Lower lobe of right lung (tissue), 2 donors: Measurements from ENCODE around the gene LRRC7. TPM values are rescaled to one million over a fixed set of nuclear protein-coding genes. Genes with fewer than 3 reads are reported as not detected.

Experiments
- ATAC-seq, 2 donors: fragments of 200-7000 bp; cut with Tn5 transposase; one replicate each; pipeline ENCODE4 v1.9.1; 2020 to 2022; ENCODE audit warnings: mild to moderate bottlenecking in 2 of 2, moderate library complexity in 2 of 2
- DNase-seq: peaks from one replicate; pipeline ENCODE4 v3.0.0-alpha.2; 2020
- H3K27ac ChIP-seq: fragments of 200-600 bp; one replicate; pipeline ENCODE4 v1.8.0; 2022
- H3K27me3 ChIP-seq: fragments of 200-600 bp; one replicate; pipeline ENCODE4 v1.8.0; 2022; ENCODE audit warnings: low read depth
- H3K36me3 ChIP-seq: fragments of 200-600 bp; one replicate; pipeline ENCODE4 v1.8.0; 2022; ENCODE audit warnings: mild to moderate bottlenecking
- H3K4me1 ChIP-seq: fragments of 200-600 bp; one replicate; pipeline ENCODE4 v1.8.0; 2022
- H3K4me3 ChIP-seq: fragments of 200-600 bp; one replicate; pipeline ENCODE4 v1.8.0; 2022; ENCODE audit warnings: mild to moderate bottlenecking
- H3K9me3 ChIP-seq: fragments of 200-600 bp; one replicate; pipeline ENCODE4 v1.8.0; 2022
- intact Hi-C: fragments of 100-400 bp; cut with DNase I; formaldehyde crosslinking; loops from one replicate; pipeline ENCODE4 v1.11.0; 2022
- total RNA-seq: library from RNA; stranded (reverse); fragmentation: NEBNext Ultra II Directional; extraction: Animal tissue kit (Norgen Biotek cat#: 25700); gene quantifications from one replicate; pipeline ENCODE4 v1.2.1, GENCODE V29; 2021
- TF ChIP-seq, protein P1 (sequence below): fragments of 200-600 bp; IDR thresholded peaks from one replicate; pipeline ENCODE4 v1.8.0; 2022; ENCODE audit warnings: antibody characterized with exemption, mild to moderate bottlenecking
- donor health status: DM: no; HTN: yes; CAD: no; lungs with severe emphysema.

Gene LRRC7
- total RNA-seq, 1 donor from 2014 or later: not detected

DNA sequence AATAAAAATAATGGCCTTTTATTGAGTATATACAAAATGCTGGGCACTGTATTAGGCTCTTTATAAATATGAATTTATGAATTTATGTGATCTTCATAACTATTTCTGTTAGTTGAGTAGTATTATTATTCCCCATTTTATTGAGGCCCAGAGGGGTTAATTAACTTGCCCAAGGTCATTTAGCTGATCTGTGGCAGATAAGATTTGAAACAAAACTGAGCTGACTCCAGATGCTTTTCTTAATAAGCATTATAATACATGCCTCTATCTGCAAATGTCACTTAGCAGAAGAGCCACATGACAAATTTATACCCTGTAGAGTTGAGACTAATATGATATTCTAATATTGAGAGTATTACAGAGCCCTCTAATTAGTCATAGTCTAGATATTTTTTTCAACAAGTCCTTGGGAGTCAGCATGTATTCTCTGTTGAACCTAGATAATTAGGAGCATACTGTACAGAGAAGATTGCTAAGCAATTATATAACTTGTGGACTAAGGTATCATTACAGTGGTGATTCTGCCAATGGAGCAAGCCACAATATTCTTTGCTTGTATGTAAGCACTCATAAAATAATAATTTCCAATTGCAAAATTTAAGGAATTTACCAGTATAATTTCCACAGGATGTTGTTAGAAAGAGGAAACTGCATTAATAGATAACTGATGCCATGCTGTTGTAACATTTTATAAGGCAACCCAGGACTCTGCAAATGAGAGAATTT, 525.7 kb downstream of the LRRC7 start:
- ATAC-seq (no peak), DNase-seq (no peak)
- no peaks in the 10 kb centered on the region for H3K9me3 ChIP-seq
- H3K27ac ChIP-seq: no peak overlapping the region
- intact Hi-C loops: no loop called here
- H3K4me3 ChIP-seq: no peak overlapping the region
- H3K27me3 ChIP-seq: no peaks in the 10 kb centered on the region
- H3K36me3 ChIP-seq: no peaks in the 10 kb centered on the region
- H3K4me1 ChIP-seq: no peaks in the 10 kb centered on the region
- TF ChIP-seq, protein P1, sequence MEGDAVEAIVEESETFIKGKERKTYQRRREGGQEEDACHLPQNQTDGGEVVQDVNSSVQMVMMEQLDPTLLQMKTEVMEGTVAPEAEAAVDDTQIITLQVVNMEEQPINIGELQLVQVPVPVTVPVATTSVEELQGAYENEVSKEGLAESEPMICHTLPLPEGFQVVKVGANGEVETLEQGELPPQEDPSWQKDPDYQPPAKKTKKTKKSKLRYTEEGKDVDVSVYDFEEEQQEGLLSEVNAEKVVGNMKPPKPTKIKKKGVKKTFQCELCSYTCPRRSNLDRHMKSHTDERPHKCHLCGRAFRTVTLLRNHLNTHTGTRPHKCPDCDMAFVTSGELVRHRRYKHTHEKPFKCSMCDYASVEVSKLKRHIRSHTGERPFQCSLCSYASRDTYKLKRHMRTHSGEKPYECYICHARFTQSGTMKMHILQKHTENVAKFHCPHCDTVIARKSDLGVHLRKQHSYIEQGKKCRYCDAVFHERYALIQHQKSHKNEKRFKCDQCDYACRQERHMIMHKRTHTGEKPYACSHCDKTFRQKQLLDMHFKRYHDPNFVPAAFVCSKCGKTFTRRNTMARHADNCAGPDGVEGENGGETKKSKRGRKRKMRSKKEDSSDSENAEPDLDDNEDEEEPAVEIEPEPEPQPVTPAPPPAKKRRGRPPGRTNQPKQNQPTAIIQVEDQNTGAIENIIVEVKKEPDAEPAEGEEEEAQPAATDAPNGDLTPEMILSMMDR: no peak

- TF ChIP-seq, protein P1: no peak
- no peaks in the 10 kb centered on the region for H3K36me3 ChIP-seq
- H3K9me3 ChIP-seq: no peaks in the 10 kb centered on the region
- intact Hi-C loops: no loop called here
- ATAC-seq (no peak), DNase-seq (no peak)
- H3K27ac ChIP-seq: no peak overlapping the region
- H3K4me3 ChIP-seq: no peak overlapping the region
- no peaks in the 10 kb centered on the region for H3K27me3 ChIP-seq
- H3K4me1 ChIP-seq: no peaks in the 10 kb centered on the region
Measured at GRCh38 chr1:70101231-70101630, 533.5 kb downstream of the LRRC7 start.

DNA sequence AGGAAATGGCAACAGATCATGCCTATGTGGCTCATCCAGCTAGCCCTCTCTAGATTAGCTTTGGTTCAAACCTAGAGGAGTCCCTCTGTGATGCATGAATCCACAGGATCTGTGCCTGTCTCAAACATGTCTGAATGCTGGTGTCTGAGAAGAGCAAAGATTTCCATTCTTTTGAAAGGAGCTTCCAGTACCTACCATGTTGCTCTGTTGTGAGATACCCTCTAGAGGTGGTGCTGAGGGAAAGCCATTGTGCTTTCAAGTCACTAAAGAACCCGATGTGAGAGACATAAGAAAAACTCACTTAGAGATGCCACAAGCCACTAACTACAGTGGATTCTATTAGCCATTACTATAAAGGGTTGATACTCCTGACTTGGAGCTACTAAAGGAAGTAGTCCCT, 534.1 kb downstream of the LRRC7 start:
- no peak for DNase-seq
- Histone ChIP-seq H3K9me3 (no peaks in the 10 kb centered on the region), H3K27ac (no peak overlapping the region), H3K4me3 (no peak overlapping the region), H3K36me3 (no peaks in the 10 kb centered on the region), H3K4me1 (no peaks in the 10 kb centered on the region), H3K27me3 (no peaks in the 10 kb centered on the region)
- TF ChIP-seq, protein P1: no peak
- ATAC-seq: no peak
- intact Hi-C loops: no loop called here

- Histone ChIP-seq H3K27ac (no peak overlapping the region), H3K4me1 (no peaks in the 10 kb centered on the region), H3K9me3 (no peaks in the 10 kb centered on the region), H3K27me3 (no peaks in the 10 kb centered on the region), H3K36me3 (no peaks in the 10 kb centered on the region), H3K4me3 (no peak overlapping the region)
- no peak for DNase-seq
- TF ChIP-seq, protein P1: no peak
- intact Hi-C loops: no loop called here
- no peak for ATAC-seq
Measured at GRCh38 chr1:70103770-70104169, 536.0 kb downstream of the LRRC7 start.

DNA sequence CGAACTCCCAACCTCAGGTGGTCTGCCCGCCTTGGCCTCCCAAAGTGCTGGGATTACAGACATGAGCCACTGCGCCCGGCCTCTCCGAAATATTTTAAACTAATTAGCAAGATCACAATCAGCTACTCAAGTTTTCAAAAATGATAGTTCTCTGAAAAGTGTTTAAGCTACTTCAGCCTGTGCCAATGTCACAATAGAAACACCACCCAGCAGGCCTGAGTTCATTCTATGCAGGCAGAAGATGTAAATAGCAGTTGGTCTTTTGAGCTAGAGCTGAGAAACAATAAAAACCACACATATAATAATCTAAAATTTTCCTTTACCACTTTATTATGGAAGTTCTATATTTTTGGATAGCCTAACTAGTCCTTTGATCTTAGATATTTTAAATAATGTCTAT, 541.5 kb downstream of the LRRC7 start:
- Histone ChIP-seq H3K27ac (no peak overlapping the region), H3K27me3 (no peaks in the 10 kb centered on the region), H3K36me3 (no peaks in the 10 kb centered on the region), H3K9me3 (no peaks in the 10 kb centered on the region), H3K4me1 (no peaks in the 10 kb centered on the region), H3K4me3 (no peak overlapping the region)
- intact Hi-C loops: no loop called here
- DNase-seq: no peak
- no peak for ATAC-seq
- TF ChIP-seq, protein P1: no peak
